GM06990 (cell line): ENCODE results near the gene SORD.
"Not testable (repeated sequence)": the region's sequence is repeated elsewhere in the genome, so short reads cannot be mapped to it uniquely, and the experiment has no call there.

ENCODE experiments used
- DNase-seq: peaks from one replicate; pipeline ENCODE4 v3.0.0-alpha.2; 2011; ENCODE audit not compliant: insufficient read length; ENCODE audit errors: extremely low read depth
- H3K27me3 ChIP-seq: replicated peaks from 2 replicates; pipeline ENCODE4 v1.6.0; 2011; ENCODE audit warnings: low read length; ENCODE audit not compliant: control insufficient read depth, insufficient read depth
- H3K36me3 ChIP-seq: 2 replicates; pipeline ENCODE4 v1.5.1; 2011; ENCODE audit warnings: low read length; ENCODE audit not compliant: control insufficient read depth, insufficient read depth
- H3K4me3 ChIP-seq: replicated peaks from 2 replicates; pipeline ENCODE4 v1.5.1; 2011; ENCODE audit warnings: low read depth, mild to moderate bottlenecking, control low read depth, low read length
- TF ChIP-seq, protein P1 (sequence below): IDR thresholded peaks from 2 replicates; pipeline ENCODE4 v1.5.1; 2011; ENCODE audit warnings: low read length, control low read depth, mild to moderate bottlenecking, inconsistent platforms; ENCODE audit not compliant: insufficient read depth, poor library complexity, severe bottlenecking

The SORD gene

DNA sequence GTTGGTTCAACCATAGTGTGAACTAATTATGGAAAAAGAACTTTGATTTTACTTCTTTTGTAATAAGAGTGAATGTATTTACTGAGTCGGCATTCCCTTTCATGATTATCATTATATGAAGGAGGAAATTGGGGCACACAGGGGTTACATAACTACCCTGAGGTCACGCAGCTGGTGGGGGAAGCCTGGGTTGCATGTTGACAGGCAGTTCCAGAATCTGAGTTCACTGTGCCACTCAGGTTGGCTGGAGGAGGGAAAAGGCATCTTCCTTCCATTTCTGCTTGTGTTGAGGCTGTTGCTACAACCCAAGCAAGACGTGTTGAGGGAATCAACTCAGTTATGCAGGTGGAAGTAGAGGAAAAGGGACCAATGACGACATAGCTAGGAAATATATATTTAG lies 11.1 kb downstream of the SORD start:
- DNase-seq, H3K36me3 ChIP-seq, H3K4me3 ChIP-seq, H3K27me3 ChIP-seq: not testable (repeated sequence)

DNA sequence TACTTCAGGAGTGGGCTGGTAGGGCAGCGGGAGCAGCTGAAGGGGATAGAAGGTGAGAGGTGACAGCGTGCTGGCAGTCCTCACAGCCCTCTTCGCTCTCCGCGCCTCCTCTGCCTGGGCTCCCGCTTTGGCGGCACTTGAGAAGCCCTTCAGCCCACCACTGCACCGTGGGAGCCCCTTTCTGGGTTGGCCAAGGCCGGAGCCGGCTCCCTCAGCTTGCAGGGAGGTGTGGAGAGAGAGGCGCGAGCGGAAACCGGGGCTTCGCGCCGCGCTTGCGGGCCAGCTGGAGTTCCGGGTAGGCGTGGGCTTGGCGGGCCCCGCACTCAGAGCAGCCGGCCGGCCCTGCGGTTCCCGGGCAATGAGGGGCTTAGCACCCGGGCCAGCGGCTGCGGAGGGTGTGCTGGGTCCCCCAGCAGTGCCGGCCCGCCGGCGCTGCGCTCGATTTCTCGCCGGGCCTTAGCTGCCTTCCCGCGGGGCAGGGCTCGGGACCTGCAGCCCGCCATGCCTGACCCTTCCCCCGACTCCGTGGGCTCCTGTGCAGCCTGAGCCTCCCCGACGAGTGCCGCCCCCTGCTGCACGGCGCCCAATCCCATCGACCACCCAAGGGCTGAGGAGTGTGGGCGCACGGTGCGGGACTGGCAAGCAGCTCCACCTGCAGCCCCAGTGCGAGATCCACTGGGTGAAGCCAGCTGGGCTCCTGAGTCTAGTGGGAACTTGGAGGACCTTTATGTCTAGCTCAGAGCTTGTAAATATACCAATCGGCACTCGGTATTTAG lies 11.8 kb downstream of the SORD start:
- not testable (repeated sequence) for H3K27me3 ChIP-seq, H3K4me3 ChIP-seq, DNase-seq, H3K36me3 ChIP-seq

DNA sequence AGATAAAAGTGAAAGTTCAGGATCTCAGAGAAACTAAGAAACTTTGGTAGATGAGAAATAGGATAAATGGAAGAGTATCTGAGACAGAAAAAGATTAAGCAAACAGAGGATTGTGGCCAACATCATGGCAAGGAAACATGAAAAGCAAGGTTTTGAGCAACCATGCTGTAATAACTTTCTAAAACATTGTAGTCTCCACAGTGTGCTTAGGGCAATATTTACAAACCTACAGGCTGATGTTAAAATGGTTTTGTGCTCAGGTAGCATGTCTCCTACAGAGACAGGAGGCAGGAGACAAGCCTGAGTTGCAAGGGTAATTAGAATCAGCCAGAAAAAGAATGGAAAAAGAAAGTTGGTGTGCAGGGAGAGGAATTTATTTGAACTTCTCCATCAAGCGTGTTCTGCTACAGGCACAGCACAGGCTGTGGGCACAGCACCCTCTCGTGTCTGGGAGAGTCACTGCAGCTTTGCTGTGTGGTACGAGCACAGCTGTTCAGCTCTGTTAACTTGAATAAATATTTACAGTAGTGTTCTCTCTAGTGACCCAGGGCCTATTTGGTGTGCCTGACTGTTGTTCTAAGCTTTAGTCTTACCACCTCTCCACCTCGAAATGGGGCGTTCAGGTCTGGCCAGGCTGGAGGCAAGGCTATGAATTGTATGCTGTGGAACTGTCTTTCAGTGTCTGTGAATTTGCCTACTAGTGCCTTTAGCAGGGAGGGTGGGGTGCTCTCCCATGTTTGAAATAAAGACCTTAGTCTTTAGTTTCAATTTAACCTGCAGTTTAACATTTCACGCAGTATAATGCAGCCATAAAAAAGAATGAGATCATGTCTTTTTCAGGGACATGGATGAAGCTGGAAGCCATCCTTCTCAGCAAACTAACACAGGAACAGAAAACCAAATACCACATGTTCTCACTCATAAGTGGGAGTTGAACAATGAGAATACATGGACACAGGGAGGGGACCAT lies 14.1 kb downstream of the SORD start:
- not testable (repeated sequence) for DNase-seq, H3K4me3 ChIP-seq, H3K27me3 ChIP-seq, H3K36me3 ChIP-seq
- TF ChIP-seq, protein P1, sequence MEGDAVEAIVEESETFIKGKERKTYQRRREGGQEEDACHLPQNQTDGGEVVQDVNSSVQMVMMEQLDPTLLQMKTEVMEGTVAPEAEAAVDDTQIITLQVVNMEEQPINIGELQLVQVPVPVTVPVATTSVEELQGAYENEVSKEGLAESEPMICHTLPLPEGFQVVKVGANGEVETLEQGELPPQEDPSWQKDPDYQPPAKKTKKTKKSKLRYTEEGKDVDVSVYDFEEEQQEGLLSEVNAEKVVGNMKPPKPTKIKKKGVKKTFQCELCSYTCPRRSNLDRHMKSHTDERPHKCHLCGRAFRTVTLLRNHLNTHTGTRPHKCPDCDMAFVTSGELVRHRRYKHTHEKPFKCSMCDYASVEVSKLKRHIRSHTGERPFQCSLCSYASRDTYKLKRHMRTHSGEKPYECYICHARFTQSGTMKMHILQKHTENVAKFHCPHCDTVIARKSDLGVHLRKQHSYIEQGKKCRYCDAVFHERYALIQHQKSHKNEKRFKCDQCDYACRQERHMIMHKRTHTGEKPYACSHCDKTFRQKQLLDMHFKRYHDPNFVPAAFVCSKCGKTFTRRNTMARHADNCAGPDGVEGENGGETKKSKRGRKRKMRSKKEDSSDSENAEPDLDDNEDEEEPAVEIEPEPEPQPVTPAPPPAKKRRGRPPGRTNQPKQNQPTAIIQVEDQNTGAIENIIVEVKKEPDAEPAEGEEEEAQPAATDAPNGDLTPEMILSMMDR = peak; percentile 89

DNA sequence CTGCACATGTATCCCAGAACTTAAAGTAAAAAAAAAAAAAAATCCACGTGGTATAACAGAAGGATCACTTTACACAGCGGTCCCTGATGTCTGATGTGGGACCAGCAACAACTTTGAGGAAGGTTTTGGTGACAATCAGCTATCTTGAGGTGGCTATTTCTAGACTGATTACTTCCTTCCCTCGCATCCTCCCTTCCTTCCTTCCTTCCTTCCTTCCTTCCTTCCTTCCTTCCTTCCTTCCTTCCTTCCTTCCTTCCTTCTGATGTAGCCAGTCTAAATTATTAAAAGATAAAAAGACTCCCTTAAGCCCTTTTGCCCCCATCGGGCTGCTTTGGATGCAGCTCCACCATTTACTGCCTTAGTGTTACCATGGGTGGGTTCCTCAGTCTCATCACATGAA lies 14.9 kb downstream of the SORD start:
- DNase-seq = no peak
- TF ChIP-seq, protein P1 = no peak
- Histone ChIP-seq H3K4me3 (no peak overlapping the region), H3K27me3 (no peaks in the 10 kb centered on the region), H3K36me3 (no peaks in the 10 kb centered on the region)

DNA sequence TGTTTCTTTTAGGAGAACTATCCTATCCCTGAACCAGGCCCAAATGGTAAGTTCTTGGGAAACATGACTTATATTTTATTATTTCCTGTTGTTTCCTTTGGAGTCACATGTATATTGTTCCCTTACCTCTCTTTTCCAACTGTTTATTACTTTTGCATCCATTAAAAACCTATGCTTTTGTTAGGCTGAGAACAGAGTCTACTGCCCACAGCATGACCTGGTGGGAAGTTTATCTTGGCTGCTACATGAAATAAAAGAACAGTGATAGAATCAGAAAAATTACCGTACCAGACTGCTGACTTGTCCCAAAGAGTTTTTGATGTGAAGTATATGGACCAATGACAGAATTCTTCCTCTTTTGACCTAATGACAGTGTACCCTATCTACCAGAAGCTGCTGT lies 17.4 kb downstream of the SORD start:
- H3K4me3 ChIP-seq, DNase-seq, H3K36me3 ChIP-seq, H3K27me3 ChIP-seq: not testable (repeated sequence)

DNA sequence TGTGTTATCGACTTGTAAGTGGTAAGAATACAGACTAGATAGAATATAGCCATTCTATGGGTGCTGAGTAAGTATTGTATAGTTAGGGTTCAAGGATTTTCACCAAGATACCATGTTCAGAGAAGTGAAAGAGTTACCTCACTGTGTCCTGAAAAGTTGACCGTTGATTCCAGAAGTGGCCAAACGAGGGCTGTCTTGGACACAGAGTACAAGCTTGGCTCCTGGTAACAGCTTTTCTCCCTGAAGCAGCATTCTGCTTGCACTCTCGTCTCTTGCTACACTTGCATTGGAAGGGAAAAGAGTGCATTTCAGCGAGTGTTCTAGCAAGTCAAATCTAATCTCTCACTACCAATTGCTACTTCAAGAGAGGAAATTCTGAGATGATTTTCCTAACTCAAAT lies 18.5 kb downstream of the SORD start:
- not testable (repeated sequence) for H3K4me3 ChIP-seq, H3K27me3 ChIP-seq, DNase-seq, H3K36me3 ChIP-seq

DNA sequence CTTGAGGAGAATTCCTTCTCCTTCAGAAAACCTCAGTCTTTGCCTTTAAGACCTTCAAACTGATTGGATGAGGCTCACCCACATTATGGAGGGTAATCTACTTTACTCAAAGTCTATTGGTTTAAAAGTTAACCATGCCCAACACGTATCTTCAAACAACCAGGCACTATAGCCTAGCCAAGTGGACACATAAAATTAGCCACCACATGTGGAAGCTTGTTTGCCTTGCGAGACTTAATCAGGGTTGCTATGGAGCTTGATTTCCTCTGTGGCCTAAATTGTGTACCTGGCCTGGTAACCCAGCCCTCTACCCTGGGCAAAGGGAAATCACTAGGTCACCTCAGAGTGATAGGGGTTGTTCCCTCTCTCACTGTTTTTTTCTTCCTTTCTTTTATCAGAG lies 19.9 kb downstream of the SORD start:
- not testable (repeated sequence) for H3K36me3 ChIP-seq, DNase-seq, H3K4me3 ChIP-seq

DNA sequence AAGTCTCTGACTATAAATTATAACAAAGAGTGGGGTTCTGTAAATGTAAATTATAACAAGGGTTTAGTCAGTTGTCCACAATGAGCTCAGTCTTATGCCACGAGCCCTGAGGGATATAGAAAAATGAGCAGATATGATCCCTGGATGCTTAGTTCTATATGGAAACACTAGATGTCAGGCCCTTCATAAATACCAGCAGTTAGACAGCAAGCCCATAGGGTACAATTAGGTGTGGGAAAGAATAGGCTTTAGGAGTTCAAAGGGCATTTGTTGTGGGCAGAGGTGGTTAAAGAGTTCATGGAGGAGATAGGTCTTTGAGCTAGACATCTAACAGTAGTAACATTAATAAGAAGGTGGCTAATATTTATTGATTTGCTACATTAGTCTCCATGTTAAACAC lies 21.3 kb downstream of the SORD start:
- not testable (repeated sequence) for H3K27me3 ChIP-seq, DNase-seq, H3K36me3 ChIP-seq, H3K4me3 ChIP-seq

More for the DNA sequence above, 19.9 kb downstream of the SORD start:
- H3K27me3 ChIP-seq = not testable (repeated sequence)

DNA sequence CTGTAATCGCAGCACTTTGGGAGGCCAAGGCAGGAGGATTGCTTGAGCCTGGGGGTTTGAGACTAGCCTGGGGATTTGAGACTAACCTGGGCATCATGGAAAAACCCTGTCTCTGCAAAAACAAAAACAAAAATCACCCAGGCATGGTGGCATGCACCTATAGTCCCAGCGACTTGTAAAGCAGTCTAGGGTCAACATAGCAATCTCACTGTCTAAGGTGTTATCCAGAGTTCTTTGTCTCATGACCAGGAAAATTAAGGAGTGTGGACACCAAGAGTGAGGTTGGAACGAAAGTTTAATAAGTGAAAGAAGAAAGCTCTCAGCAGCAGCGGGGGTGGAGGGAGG lies 25.4 kb downstream of the SORD start:
- H3K36me3 ChIP-seq, H3K4me3 ChIP-seq, DNase-seq, H3K27me3 ChIP-seq: not testable (repeated sequence)
